ENCODE data around the gene LRRC71. TPM values are rescaled to one million over a fixed set of nuclear protein-coding genes. Genes with fewer than 3 reads are reported as not detected.

LRRC71 gene
- total RNA-seq, 3 donors from 2014 or later: not detected

- Histone ChIP-seq H3K36me3 (ENCODE audit: low read depth) (no peaks in the 10 kb centered on the region), H3K4me3 (no peak overlapping the region), H3K4me1 (ENCODE audit: low read depth) (no peaks in the 10 kb centered on the region), H3K9me3 (no peaks in the 10 kb centered on the region)
- ATAC-seq (no peak), DNase-seq (no peak)
- TF ChIP-seq CTCF (IDR thresholded peaks at IDR 0.05): no peak
- intact Hi-C loops (cut with DNase I, micrococcal nuclease): no loop called here
These were observed 39.0 kb downstream of the LRRC71 start for GRCh38 chr1:156959414-156959813.

GRCh38 chr1:156959925-156960324 lies 39.5 kb downstream of the LRRC71 start:
- H3K4me3 ChIP-seq: no peak overlapping the region
- no peaks in the 10 kb centered on the region for H3K4me1 ChIP-seq (ENCODE audit: low read depth)
- no peaks in the 10 kb centered on the region for H3K9me3 ChIP-seq
- DNase-seq: no peak
- TF ChIP-seq CTCF (IDR thresholded peaks at IDR 0.05): no peak
- H3K36me3 ChIP-seq (ENCODE audit: low read depth): no peaks in the 10 kb centered on the region
- ATAC-seq: no peak
- intact Hi-C loops (cut with DNase I, micrococcal nuclease): no loop called here

GRCh38 chr1:156961709-156962108 lies 41.3 kb downstream of the LRRC71 start:
- H3K4me3 ChIP-seq: no peak overlapping the region
- H3K36me3 ChIP-seq (ENCODE audit: low read depth): no peaks in the 10 kb centered on the region
- ATAC-seq: no peak

GRCh38 chr1:156963621-156964020 lies 43.2 kb downstream of the LRRC71 start:
- no peaks in the 10 kb centered on the region for H3K9me3 ChIP-seq
- no peak overlapping the region for H3K4me3 ChIP-seq
- no peaks in the 10 kb centered on the region for H3K36me3 ChIP-seq (ENCODE audit: low read depth)
- no peaks in the 10 kb centered on the region for H3K4me1 ChIP-seq (ENCODE audit: low read depth)
- DNase-seq (peak in 1 of 3 donors; percentile 29), ATAC-seq (peak; percentile 76)
- TF ChIP-seq CTCF (IDR thresholded peaks at IDR 0.05): no peak
- intact Hi-C loops (cut with DNase I, micrococcal nuclease): no loop called here

More at GRCh38 chr1:156961709-156962108, 41.3 kb downstream of the LRRC71 start:
- no peaks in the 10 kb centered on the region for H3K9me3 ChIP-seq
- no peak for DNase-seq
- TF ChIP-seq CTCF (IDR thresholded peaks at IDR 0.05): no peak
- intact Hi-C loops (cut with DNase I, micrococcal nuclease): no loop called here
- no peaks in the 10 kb centered on the region for H3K4me1 ChIP-seq (ENCODE audit: low read depth)

- intact Hi-C loops (cut with DNase I, micrococcal nuclease): no loop called here
- no peak for TF ChIP-seq CTCF (IDR thresholded peaks at IDR 0.05)
- DNase-seq (no peak), ATAC-seq (no peak)
- no peak overlapping the region for H3K4me3 ChIP-seq
- H3K9me3 ChIP-seq: no peaks in the 10 kb centered on the region
- H3K4me1 ChIP-seq (ENCODE audit: low read depth): no peaks in the 10 kb centered on the region
- H3K36me3 ChIP-seq (ENCODE audit: low read depth): no peaks in the 10 kb centered on the region
These were observed 44.0 kb downstream of the LRRC71 start for GRCh38 chr1:156964441-156964840.

GRCh38 chr1:156969496-156969895 lies 49.1 kb downstream of the LRRC71 start:
- H3K36me3 ChIP-seq (ENCODE audit: low read depth): no peaks in the 10 kb centered on the region
- no peak for DNase-seq
- intact Hi-C loops (cut with DNase I, micrococcal nuclease): no loop called here

More at GRCh38 chr1:156969496-156969895, 49.1 kb downstream of the LRRC71 start:
- no peak for ATAC-seq
- Histone ChIP-seq H3K4me1 (ENCODE audit: low read depth) (no peaks in the 10 kb centered on the region), H3K9me3 (no peaks in the 10 kb centered on the region), H3K4me3 (no peak overlapping the region)
- no peak for TF ChIP-seq CTCF (IDR thresholded peaks at IDR 0.05)
